ENCODE measurements around the gene CLIP2.
"Not testable (repeated sequence)": the region's sequence is repeated elsewhere in the genome, so short reads cannot be mapped to it uniquely, and the experiment has no call there.

Gene CLIP2

DNA sequence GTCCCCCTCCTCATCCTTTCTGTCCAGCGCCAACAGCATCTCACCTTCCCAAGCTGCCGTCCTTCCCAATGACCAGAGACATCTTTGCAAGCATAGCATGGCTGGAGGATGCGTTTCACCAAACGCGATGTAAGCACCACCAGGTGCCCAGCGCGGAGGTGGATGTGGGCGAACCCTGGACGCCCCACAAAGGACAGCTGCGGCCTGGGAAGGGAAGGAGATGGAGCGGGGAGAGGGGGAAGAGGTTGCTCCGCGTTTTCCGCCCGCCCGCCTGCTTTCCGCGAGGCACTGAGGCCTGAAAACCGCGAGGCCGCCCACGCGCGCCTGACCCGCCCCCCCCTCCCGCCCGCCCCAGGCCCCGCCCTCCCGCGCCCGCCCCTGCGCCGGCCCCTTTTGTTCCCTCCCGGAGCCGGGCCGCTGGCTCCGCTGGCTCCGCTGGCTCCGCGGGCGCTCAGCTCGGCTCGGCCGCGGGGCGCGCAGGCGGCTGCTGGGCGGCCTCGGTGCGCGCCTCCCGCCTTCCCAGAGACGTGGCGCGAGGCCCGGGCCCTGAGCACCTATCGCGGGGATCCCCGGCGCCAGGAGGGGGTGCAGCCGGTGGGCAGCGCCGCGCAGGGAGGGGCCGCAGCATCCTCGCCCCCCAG lies at the start of gene CLIP2:
TSS of gene CLIP2 (plus strand) at position 390 of the 641 bp plus-strand sequence. CDS start 28,140 bp downstream, outside the sequence.
- in situ Hi-C loops (cut with MboI; ENCODE audit: low pct_unique_long_range_greater_than_20kb, low sequenced_read_pairs, unreplicated experiment), result no loop called here
- DNase-seq (ENCODE audit: low spot score), result peak; percentile 94

DNA sequence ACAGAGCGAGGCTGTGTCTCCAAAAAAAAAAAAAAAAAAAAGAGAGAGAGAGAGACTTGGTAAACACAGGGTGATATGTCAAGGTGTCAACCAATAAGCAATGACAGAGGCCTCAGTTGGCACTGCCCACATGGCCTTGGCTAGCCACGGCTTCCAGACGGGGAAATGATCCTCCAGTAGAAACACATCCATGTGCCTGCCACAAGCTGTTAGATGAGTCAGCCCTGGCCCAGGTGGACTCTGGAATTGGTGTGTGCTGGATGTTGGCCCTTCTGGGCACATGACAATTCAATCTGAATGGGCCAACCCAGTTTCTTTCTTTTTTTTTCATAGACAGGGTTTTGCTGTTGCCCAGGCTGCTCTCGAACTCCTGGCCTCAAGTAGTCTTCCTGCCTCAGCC lies 48.7 kb upstream of the CLIP2 start:
- TF ChIP-seq, protein P1, sequence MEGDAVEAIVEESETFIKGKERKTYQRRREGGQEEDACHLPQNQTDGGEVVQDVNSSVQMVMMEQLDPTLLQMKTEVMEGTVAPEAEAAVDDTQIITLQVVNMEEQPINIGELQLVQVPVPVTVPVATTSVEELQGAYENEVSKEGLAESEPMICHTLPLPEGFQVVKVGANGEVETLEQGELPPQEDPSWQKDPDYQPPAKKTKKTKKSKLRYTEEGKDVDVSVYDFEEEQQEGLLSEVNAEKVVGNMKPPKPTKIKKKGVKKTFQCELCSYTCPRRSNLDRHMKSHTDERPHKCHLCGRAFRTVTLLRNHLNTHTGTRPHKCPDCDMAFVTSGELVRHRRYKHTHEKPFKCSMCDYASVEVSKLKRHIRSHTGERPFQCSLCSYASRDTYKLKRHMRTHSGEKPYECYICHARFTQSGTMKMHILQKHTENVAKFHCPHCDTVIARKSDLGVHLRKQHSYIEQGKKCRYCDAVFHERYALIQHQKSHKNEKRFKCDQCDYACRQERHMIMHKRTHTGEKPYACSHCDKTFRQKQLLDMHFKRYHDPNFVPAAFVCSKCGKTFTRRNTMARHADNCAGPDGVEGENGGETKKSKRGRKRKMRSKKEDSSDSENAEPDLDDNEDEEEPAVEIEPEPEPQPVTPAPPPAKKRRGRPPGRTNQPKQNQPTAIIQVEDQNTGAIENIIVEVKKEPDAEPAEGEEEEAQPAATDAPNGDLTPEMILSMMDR (IDR thresholded peaks at IDR 0.05; ENCODE audit: extremely low read depth, insufficient read depth, missing control alignments), result no peak
- in situ Hi-C loops (cut with MboI; ENCODE audit: low pct_unique_long_range_greater_than_20kb, low sequenced_read_pairs, unreplicated experiment), result loop anchor here (10.0 kb wide), 1 partner anchor 64 kb away; no protein-coding TSS in a partner anchor

More for the DNA sequence above, at the start of gene CLIP2:
- TF ChIP-seq, protein P1 (IDR thresholded peaks at IDR 0.05; ENCODE audit: extremely low read depth, insufficient read depth, missing control alignments), result no peak

DNA sequence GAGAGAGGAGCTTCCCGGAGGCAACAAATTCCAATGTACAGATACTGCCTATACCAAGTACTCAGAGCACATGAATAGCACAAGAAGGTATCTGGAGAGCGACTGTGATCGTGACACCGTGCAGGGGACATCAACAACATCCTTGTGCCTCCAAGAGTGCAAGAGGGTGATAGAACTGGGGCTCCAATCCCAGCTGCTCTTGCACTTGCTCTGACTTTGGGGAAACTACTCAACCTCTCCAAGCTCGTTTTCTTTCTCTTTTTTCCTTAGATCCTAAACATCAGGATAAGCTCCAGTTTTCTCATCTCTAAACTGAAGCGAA lies 47.1 kb upstream of the CLIP2 start:
- in situ Hi-C loops (cut with MboI; ENCODE audit: low pct_unique_long_range_greater_than_20kb, low sequenced_read_pairs, unreplicated experiment), result loop anchor here (10.0 kb wide), 1 partner anchor 63 kb away; no protein-coding TSS in a partner anchor
- no peak for DNase-seq (ENCODE audit: low spot score)
- TF ChIP-seq, protein P1 (IDR thresholded peaks at IDR 0.05; ENCODE audit: extremely low read depth, insufficient read depth, missing control alignments), result no peak

More for the DNA sequence above, 48.7 kb upstream of the CLIP2 start:
- no peak for DNase-seq (ENCODE audit: low spot score)

DNA sequence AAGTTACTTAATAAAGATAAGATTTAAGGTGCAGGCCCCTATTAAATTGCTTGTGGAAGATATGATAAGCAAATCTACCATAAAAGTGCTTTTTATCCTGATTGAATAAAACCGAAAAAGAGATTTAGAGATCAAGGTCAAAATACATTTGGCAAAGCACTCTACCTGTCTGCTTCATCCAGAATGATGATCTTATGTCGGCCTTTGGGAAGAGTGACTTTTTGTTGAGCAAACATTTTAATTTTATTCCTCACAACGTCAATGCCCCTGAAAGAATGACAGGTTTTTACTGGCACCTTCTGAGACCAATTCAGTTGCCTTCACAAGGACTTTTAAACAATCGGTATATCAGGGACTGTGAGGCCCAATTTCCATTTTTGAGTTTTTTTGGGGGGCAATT lies 42.7 kb upstream of the CLIP2 start:
- in situ Hi-C loops (cut with MboI; ENCODE audit: low pct_unique_long_range_greater_than_20kb, low sequenced_read_pairs, unreplicated experiment), result loop anchor here (10.0 kb wide), 1 partner anchor 58 kb away; no protein-coding TSS in a partner anchor
- TF ChIP-seq, protein P1 (IDR thresholded peaks at IDR 0.05; ENCODE audit: extremely low read depth, insufficient read depth, missing control alignments), result no peak
- no peak for DNase-seq (ENCODE audit: low spot score)

DNA sequence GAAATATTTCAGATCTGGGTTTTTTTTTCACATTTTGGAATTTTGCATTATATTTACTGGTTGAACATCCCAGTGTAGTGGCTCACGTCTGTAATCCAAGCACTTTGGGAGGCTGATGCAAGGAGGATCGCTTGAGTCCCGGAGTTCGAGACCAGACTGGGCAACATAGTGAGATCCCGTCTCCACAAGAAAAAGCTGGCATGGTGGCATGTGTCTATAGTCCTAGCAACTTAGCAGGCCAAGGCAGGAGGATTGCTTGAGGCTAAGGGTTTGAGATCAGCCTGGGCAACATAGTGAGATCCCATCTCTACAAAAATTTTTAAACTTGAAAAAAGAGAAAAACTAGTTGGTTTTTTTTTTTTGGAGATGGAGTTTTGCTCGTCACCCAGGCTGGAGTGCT lies 41.1 kb upstream of the CLIP2 start:
- no peak for DNase-seq (ENCODE audit: low spot score)
- in situ Hi-C loops (cut with MboI; ENCODE audit: low pct_unique_long_range_greater_than_20kb, low sequenced_read_pairs, unreplicated experiment), result loop anchor here (10.0 kb wide), 1 partner anchor 57 kb away; no protein-coding TSS in a partner anchor
- TF ChIP-seq, protein P1 (IDR thresholded peaks at IDR 0.05; ENCODE audit: extremely low read depth, insufficient read depth, missing control alignments), result no peak

DNA sequence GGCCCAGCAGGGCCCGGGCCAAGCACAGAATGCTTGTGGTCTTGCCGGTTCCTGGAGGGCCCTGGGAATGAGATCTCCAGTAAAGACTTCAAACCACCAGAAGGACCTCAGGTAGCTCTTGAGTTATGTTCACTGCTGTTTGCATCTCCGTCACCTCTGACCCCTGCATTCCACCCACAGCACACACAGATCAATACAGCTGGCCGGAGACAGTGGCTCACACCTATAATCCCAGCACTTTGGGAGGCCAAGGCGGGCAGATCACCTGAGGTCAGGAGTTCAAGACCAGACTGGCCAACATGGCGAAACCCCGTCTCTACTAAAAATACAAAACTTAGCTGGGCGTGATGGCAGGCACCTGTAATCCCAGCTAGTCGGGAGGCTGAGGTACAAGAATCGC lies 40.1 kb upstream of the CLIP2 start:
- not testable (repeated sequence) for DNase-seq (ENCODE audit: low spot score)
- in situ Hi-C loops (cut with MboI; ENCODE audit: low pct_unique_long_range_greater_than_20kb, low sequenced_read_pairs, unreplicated experiment), result loop anchor here (10.0 kb wide), 1 partner anchor 56 kb away; no protein-coding TSS in a partner anchor

DNA sequence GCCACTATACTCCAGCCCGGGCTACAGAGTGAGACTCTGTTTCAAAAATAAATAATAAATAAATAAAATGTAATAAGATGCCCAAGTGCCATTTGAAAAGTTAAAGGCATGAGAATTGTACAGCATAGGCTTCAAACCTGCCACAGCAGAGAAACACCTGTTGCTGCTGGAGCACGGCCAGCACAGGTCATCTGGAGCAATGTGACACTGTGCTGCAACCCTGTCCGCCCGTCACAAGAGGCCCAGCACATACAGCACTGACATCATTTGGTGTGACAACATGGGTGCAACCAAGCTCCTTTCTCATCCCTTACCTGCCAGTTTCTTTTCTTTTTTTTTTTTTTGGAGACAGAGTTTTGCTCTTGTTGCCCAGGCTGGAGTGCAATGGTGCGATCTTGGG lies 36.3 kb upstream of the CLIP2 start:
- TF ChIP-seq, protein P1 (IDR thresholded peaks at IDR 0.05; ENCODE audit: extremely low read depth, insufficient read depth, missing control alignments), result no peak
- no peak for DNase-seq (ENCODE audit: low spot score)
- in situ Hi-C loops (cut with MboI; ENCODE audit: low pct_unique_long_range_greater_than_20kb, low sequenced_read_pairs, unreplicated experiment), result no loop called here

All from GM13977 (cell line).